Activated CD8-positive, alpha-beta T cell treated with anti-CD3 and anti-CD28 coated beads, Interleukin-2, amount 10 ng/mL, durations not matched to agents 7 days and 5 days (primary cell): ENCODE data around the gene PLXNB1. TPM values are rescaled to one million over a fixed set of nuclear protein-coding genes. Genes with fewer than 3 reads are reported as not detected.

Experiments used
- ATAC-seq: fragments of 150-1000 bp; cut with Tn5 transposase; one replicate; pipeline ENCODE4 v1.10.0; 2021; ENCODE audit warnings: moderate library complexity
- CTCF ChIA-PET: fragments of 350-600 bp; sonication (Branson Sonifier 250); formaldehyde crosslinking; loops from one replicate; lab custom pipeline; 2021; ENCODE audit warnings: antibody characterized with exemption; lab: Charles Lee
- POLR2A ChIA-PET: fragments of 350-600 bp; sonication (Branson Sonifier 250); formaldehyde crosslinking; loops from one replicate; lab custom pipeline; 2021; ENCODE audit warnings: antibody characterized with exemption; lab: Charles Lee
- DNase-seq: peaks from one replicate; pipeline ENCODE4 v3.0.0-alpha.2; 2020
- H3K27ac Mint-ChIP-seq: one replicate; pipeline ENCODE4 v1.8.0; 2021; ENCODE audit warnings: mild to moderate bottlenecking, mixed read lengths
- H3K27me3 Mint-ChIP-seq: one replicate; pipeline ENCODE4 v1.8.0; 2021; ENCODE audit warnings: low read depth, mixed read lengths
- H3K36me3 Mint-ChIP-seq: one replicate; pipeline ENCODE4 v1.8.0; 2021; ENCODE audit warnings: low read depth, mixed read lengths
- H3K4me1 Mint-ChIP-seq: one replicate; pipeline ENCODE4 v1.8.0; 2021; ENCODE audit warnings: low read depth, mixed read lengths
- H3K4me3 Mint-ChIP-seq: one replicate; pipeline ENCODE4 v1.8.0; 2021; ENCODE audit warnings: mild to moderate bottlenecking, mixed read lengths
- H3K9me3 Mint-ChIP-seq: one replicate; pipeline ENCODE4 v1.8.0; 2022; ENCODE audit warnings: mixed read lengths; ENCODE audit not compliant: insufficient read depth
- total RNA-seq, 2 experiments: library from RNA; stranded (reverse); gene quantifications; one replicate each; pipeline ENCODE4 v1.2.3, GENCODE V29; 2021

Gene PLXNB1
- total RNA-seq, 2 experiments from 2014 or later, result 0.76 to 1.7 TPM

DNA sequence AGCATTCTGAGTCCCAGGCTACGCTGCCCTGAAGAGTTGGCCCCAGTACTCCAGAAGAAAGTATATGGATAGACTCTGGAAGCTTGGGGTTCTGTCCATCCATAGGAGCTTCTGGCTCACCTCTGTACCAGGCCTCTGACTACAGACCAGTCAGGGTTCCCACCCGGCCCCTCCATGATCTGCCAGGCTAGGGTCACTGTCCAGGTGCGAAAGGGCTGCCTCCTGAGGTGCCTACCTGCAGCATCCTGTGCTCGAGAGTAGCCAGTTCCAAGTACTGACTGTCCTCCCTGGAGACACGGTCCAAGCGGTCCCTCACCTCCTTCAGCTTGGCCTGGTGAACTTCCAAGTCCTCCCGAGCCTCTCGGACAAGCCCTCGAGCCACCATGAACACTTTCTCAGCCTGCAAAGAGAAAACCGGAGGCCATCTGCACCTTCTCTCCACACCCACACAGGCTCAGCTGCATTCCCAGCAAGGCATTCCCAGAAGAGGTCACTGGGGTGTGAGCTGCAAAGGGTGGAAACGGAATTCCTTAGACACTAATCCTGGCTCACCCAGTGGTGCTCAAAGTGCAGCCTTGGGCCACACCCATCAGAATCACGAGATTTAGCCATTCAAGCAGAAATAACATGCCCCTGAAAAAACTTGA lies 3.7 kb upstream of the PLXNB1 start:
- H3K4me3 Mint-ChIP-seq, result no peak overlapping the region
- ATAC-seq, result no peak

DNA sequence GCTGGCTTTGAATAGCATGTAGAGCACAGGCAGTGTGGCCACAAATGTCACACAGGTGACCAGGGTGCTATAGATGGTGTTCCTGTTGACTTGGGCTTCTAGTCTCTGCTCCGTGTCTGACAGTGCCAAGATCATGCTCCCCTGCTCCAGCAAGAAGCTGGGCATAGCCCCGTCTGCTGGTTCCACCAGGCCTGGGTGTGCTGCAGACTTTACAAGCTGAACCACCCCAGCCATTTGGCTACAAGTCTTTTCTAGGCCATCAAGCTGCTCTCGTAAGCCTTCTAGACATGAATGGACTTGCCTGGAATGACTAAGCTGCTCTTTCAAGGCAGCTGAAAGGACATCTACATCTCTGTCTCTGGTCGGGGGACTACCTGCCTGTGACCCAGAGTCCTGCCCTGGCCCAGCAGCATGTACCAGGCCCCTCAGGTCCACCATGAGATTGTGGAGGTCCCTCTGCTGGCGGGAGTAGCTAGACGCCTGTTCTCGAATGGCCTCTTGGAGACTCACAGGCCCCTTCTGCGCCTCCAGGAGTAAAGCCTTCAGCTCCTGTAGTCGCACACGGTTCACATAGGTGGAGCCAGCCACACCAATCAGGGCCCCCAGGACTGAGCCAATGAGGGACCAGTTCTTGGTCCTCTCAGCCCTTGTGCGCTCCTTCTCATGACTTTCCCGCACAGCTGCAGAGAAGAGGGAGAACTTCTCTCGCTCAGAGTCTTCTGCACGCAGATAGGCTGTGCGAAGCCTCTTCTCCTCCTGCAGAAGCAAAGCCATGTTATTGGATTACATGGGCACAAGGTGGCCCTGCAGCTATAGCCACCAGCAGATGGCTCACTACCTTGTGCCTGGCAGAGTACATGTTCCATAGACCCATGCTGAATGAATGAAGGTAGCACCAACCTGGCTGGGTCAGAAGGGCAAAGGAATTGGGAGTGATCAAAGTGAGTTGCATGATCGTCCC lies 2.8 kb upstream of the PLXNB1 start:
- Mint-ChIP-seq H3K27me3 (peaks cover 9% of the 10 kb centered on the region), H3K4me3 (no peak overlapping the region), H3K36me3 (peaks cover 11% of the 10 kb centered on the region), H3K27ac (no peak overlapping the region), H3K4me1 (peaks cover 30% of the 10 kb centered on the region), H3K9me3 (no peaks in the 10 kb centered on the region)
- DNase-seq (no peak), ATAC-seq (no peak)
- CTCF ChIA-PET, result interaction anchor here (0.7 to 8.4 kb wide), 14 partner anchors 9 to 203 kb away, joined by 3 to 342 read pairs (median 4); partner anchors contain the start of genes NME6, PFKFB4 and SLC26A6
- POLR2A ChIA-PET, result interaction anchor here (1.0 kb wide), 1 partner anchor 75 kb away, joined by 3 read pairs; no protein-coding TSS in a partner anchor

More for the DNA sequence above, 3.7 kb upstream of the PLXNB1 start:
- H3K36me3 Mint-ChIP-seq, result peaks cover 11% of the 10 kb centered on the region
- CTCF ChIA-PET, result interaction anchor here (1.2 to 8.4 kb wide), 10 partner anchors 8 to 158 kb away, joined by 3 to 342 read pairs (median 8); partner anchors contain the start of gene PFKFB4
- peaks cover 34% of the 10 kb centered on the region for H3K4me1 Mint-ChIP-seq
- no peak overlapping the region for H3K27ac Mint-ChIP-seq
- H3K9me3 Mint-ChIP-seq, result no peaks in the 10 kb centered on the region
- H3K27me3 Mint-ChIP-seq, result peaks cover 2% of the 10 kb centered on the region
- POLR2A ChIA-PET, result interaction anchor here (0.7 kb wide), 1 partner anchor 259 kb away, joined by 3 read pairs; no protein-coding TSS in a partner anchor
- no peak for DNase-seq

DNA sequence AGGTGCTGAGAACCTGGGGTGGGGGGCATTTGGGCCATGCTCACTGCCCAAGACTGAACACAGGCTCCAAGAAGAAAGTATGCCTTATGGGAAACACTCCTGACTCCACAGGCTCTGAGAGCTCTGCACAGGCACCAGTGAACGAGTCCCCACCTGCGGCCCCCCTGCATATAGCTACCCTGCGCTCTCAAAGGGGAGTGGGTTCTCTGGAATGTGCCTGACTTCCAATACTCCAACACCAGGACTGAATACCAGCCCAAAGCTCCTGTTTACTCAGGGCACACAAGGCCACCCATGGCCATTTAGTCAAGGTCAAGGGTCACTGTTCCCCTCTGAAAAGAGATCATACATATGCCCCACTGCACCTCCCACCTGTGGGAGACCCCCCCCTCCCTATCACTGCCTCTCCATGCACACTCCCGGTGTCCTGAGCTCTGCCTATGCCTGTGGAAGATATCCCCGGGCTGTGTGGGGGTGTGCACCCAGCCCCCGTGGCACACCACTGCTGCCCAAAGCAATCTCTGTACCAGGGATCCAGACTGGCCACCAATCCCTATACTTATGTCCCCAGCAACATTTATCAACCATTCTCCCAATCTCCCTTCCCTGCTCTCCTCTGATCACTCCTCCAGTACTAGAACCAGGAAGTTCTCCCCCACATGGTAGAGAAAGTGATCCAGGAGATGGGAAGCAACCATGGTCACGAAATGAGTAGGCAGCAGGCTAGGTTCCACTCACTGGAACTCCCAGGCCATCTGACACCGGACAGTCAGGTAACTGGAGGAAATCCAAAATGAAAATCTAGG lies 1.5 kb upstream of the PLXNB1 start:
- ChIA-PET POLR2A (interaction anchor here (1.1 kb wide), 1 partner anchor 8 kb away, joined by 3 read pairs; the partner anchor contains the start of gene CCDC51), CTCF (interaction anchor here (1.5 to 8.4 kb wide), 3 partner anchors 9 to 127 kb away, joined by 4 to 342 read pairs (median 10); partner anchors contain the start of genes CCDC51 and TMA7)
- H3K27ac Mint-ChIP-seq, result no peak overlapping the region
- peaks cover 27% of the 10 kb centered on the region for H3K4me1 Mint-ChIP-seq
- ATAC-seq (no peak), DNase-seq (no peak)
- peak overlapping the region; percentile 9 for H3K4me3 Mint-ChIP-seq
- H3K36me3 Mint-ChIP-seq, result peaks cover 11% of the 10 kb centered on the region
- no peaks in the 10 kb centered on the region for H3K9me3 Mint-ChIP-seq
- H3K27me3 Mint-ChIP-seq, result peaks cover 18% of the 10 kb centered on the region

DNA sequence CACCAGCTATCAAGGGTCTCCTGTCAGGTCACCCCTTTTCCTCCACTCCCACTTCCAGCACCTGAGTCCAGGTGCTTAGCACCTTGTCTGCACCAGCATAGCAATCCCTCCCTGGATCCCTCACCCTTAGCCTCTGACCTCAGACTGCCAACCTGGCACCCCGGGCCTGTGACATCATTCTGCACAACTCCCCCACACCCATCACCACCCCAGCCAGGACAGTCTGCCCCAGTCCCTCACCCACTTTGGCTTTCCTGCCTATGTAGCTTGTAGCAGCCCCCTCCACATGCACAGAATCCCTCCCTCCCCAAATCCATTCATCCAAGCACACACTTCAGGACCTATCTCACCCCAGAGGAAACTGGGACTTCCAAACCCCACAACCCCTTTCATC lies 819 bp upstream of the PLXNB1 start:
- Mint-ChIP-seq H3K36me3 (peaks cover 11% of the 10 kb centered on the region), H3K9me3 (no peaks in the 10 kb centered on the region), H3K4me1 (peaks cover 27% of the 10 kb centered on the region), H3K27ac (no peak overlapping the region), H3K27me3 (peaks cover 18% of the 10 kb centered on the region), H3K4me3 (peak overlapping the region; percentile 9)
- CTCF ChIA-PET, result interaction anchor here (1.6 to 8.4 kb wide), 3 partner anchors 10 to 118 kb away, joined by 4 to 342 read pairs (median 10); partner anchors contain the start of genes CCDC51 and TMA7
- POLR2A ChIA-PET, result interaction anchor here (0.7 to 1.1 kb wide), 2 partner anchors 9 to 21 kb away, joined by 3 read pairs; partner anchors contain the start of gene CCDC51
- ATAC-seq (no peak), DNase-seq (no peak)

DNA sequence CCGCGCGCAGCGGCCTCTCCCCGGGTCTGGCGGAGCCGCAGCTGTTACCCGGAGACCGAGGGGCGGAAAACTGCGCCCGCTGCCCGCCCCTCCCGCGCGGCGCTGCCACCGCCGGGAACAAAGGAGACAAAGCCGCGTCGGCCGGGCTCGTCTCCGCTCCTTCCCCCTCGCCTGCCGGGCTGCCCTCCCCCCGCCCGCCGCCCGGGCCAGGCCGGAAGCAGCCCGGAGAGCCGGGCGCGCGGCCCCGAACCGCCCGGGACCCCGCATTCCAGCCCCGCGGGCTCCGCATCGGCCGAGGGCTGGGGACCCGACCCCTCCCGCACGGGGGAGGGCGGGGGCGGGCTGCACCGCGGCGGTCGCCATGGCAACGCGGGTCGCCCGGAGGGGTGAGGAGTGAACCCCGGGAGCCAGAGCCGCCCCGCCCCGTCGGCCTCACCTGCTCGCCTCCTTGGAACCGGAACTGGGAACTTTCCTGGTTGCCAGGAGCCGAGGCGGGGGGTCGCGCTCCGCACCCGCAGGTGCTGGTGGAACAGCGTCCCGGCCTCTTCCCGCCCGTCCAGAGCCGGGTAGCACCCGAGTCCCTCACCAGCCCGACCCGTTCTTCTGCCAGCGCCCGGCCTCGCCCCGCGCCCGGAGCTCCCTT lies 448 bp downstream of the PLXNB1 start:
- H3K36me3 Mint-ChIP-seq, result peaks cover 11% of the 10 kb centered on the region
- no peak overlapping the region for H3K27ac Mint-ChIP-seq
- DNase-seq, result peak; percentile 53
- no peaks in the 10 kb centered on the region for H3K9me3 Mint-ChIP-seq
- peaks cover 18% of the 10 kb centered on the region for H3K27me3 Mint-ChIP-seq
- H3K4me1 Mint-ChIP-seq, result peaks cover 17% of the 10 kb centered on the region
- ChIA-PET POLR2A (interaction anchor here (0.6 kb wide), 1 partner anchor 10 kb away, joined by 3 read pairs; the partner anchor contains the start of genes CCDC51 and TMA7), CTCF (interaction anchor here (1.6 to 8.4 kb wide), 3 partner anchors 11 to 120 kb away, joined by 4 to 342 read pairs (median 10); partner anchors contain the start of genes CCDC51 and TMA7)
- ATAC-seq, result peak; percentile 74
- peak overlapping the region; percentile 71 for H3K4me3 Mint-ChIP-seq

DNA sequence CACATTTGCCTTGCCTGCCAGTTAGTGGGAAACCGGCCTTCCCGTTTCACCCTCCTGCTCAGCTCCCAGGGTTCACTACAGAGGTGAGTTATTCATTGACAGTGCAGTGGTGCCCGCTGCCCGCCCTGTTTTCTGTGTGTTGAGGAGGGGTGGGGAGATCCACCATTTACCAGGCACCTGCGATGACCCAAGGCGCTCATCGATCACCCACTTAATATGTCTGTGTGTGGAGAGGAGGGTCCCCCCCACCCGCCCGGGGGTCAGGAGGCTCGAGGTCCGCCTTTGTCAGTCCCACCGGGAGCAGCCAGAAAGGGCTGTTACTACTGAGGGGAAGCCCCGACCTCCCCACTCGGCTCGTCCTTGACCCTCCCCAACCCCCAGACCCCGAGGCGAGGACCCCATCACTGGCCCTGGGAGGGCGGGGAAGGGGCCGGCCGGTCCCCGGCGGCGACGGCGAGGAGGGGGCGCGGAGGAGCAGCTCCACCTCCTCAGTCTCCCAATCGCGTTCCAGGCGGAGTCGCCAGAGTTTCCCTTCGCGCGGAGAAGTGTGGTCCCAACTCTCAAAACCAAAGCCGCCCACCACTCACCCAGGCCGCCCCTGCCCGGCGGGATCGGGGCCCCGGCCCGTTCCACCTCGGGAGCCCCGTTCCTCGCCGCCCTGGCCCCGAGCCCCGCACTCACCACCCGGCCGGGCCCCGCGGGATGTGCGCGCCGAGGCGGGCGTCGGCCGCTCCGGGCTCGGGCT lies 1.1 kb downstream of the PLXNB1 start:
- CTCF ChIA-PET, result no interaction called here
- DNase-seq (no peak), ATAC-seq (peak; percentile 57)
- Mint-ChIP-seq H3K4me1 (peaks cover 13% of the 10 kb centered on the region), H3K4me3 (peak overlapping the region; percentile 7), H3K36me3 (peaks cover 7% of the 10 kb centered on the region), H3K27ac (no peak overlapping the region), H3K27me3 (peaks cover 18% of the 10 kb centered on the region), H3K9me3 (no peaks in the 10 kb centered on the region)
- POLR2A ChIA-PET, result interaction anchor here (1.0 kb wide), 1 partner anchor 16 kb away, joined by 3 read pairs; no protein-coding TSS in a partner anchor

DNA sequence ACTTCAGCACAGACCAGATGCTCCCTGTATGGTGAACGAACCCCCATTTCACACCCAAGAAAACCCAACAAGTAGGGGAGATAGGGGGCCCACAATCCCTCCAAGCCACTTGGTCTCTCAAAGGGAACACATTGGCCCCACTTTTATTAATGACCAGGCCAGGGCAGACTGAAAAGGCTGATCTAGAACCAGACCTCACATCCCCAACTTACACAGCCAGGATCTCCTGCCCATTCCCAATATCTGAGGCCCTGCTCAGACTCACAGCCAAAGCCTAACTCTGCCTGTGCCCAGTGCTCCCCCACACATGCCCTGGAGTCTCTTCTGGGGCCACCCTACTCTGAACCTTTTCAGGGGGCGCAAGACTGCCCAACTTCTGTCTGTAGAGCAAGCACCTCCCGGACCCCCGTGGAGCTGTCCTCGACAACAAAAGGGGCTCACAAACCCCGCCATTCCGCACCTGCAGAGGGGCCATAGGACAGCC lies 1.8 kb downstream of the PLXNB1 start:
- no peak for ATAC-seq
- no peak for DNase-seq
- Mint-ChIP-seq H3K27me3 (peaks cover 18% of the 10 kb centered on the region), H3K36me3 (peaks cover 7% of the 10 kb centered on the region), H3K9me3 (no peaks in the 10 kb centered on the region), H3K4me3 (peak overlapping the region; percentile 7), H3K27ac (no peak overlapping the region), H3K4me1 (peaks cover 13% of the 10 kb centered on the region)
- CTCF ChIA-PET, result interaction anchor here (6.0 kb wide), 1 partner anchor 8 kb away, joined by 59 read pairs; no protein-coding TSS in a partner anchor
- POLR2A ChIA-PET, result interaction anchor here (1.0 to 1.3 kb wide), 2 partner anchors 11 to 16 kb away, joined by 3 read pairs; partner anchors contain the start of gene CCDC51

DNA sequence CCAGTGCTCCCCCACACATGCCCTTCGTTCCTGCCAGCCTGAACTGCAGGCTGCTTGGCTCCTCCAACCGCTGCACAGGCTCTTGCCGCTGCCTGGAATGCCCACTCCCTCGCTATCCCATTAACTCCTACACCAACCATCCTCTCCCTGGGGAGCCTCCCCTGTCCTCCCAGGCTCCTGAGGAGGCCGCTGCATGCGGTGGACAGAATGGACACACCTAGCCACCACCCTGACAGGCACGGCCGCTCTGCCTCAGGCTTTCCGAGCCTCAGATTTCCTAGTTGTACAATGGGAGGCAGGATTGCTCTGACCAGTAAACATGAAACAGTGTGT lies 2.3 kb downstream of the PLXNB1 start:
- peaks cover 13% of the 10 kb centered on the region for H3K4me1 Mint-ChIP-seq
- H3K4me3 Mint-ChIP-seq, result no peak overlapping the region
- no peak for ATAC-seq
- ChIA-PET POLR2A (interaction anchor here (1.3 kb wide), 1 partner anchor 12 kb away, joined by 3 read pairs; the partner anchor contains the start of gene CCDC51), CTCF (interaction anchor here (6.0 kb wide), 1 partner anchor 9 kb away, joined by 59 read pairs; no protein-coding TSS in a partner anchor)
- no peak for DNase-seq
- H3K27me3 Mint-ChIP-seq, result peaks cover 18% of the 10 kb centered on the region
- H3K27ac Mint-ChIP-seq, result no peak overlapping the region
- peaks cover 7% of the 10 kb centered on the region for H3K36me3 Mint-ChIP-seq
- no peaks in the 10 kb centered on the region for H3K9me3 Mint-ChIP-seq

DNA sequence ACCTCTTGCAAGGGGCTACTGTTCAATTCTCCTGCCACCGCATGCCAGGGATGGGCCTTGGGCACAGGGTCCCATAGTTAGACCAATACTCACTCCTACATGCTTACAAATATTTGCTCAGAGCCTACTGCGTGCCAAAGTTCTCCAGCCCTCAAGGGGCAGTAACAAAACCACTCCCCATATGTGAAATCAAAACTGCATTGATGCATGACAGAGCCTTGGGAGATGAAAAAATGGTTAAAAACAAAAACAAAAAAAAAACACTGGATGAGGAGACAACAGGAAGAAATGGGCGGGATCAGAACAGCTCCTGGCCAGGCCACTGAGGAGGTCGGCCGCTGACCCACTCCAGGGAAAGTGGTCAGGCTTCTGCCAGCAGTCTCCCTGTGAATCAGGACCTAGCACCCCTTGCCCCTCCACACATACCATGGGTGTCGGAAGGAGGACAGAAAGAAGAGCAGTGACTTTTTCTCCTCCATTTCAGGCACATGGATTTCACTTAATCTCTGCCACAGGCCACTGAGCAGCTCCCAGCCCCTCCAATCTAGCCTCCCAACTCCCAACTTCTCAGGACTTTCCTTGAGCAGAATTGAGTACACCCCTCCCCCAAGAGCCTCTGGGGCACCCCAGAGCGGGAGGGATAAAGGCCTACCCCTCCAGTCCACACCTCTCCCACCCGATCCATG lies 2.8 kb downstream of the PLXNB1 start:
- Mint-ChIP-seq H3K9me3 (no peaks in the 10 kb centered on the region), H3K4me1 (peaks cover 13% of the 10 kb centered on the region), H3K27ac (peak overlapping the region; percentile 6), H3K27me3 (peaks cover 18% of the 10 kb centered on the region), H3K4me3 (no peak overlapping the region), H3K36me3 (peaks cover 7% of the 10 kb centered on the region)
- POLR2A ChIA-PET, result interaction anchor here (1.3 kb wide), 1 partner anchor 12 kb away, joined by 3 read pairs; the partner anchor contains the start of gene CCDC51
- ATAC-seq (no peak), DNase-seq (no peak)
- CTCF ChIA-PET, result interaction anchor here (1.6 to 6.0 kb wide), 2 partner anchors 9 to 27 kb away, joined by 6 to 59 read pairs; no protein-coding TSS in a partner anchor
